Uterus (tissue), 2 donors: Measurements from ENCODE around the gene SZT2.

Experiments used
- POLR2A ChIP-seq, 2 donors: fragments of 450-650 bp; IDR thresholded peaks; one replicate each; pipeline ENCODE4 v1.6.1; 2016; ENCODE audit warnings: antibody characterized with exemption in 2 of 2, mild to moderate bottlenecking in 1 of 2, moderate library complexity in 1 of 2
- TF ChIP-seq, protein P1 (sequence below), 4 experiments: fragments of 200-600 bp in 2 of 4; fragments of 450-650 bp in 2 of 4; sonication (generic) in 2 of 4; IDR thresholded peaks; one replicate each; pipeline ENCODE4 v1.5.1; 2016 to 2019; ENCODE audit warnings: antibody characterized with exemption in 4 of 4, mild to moderate bottlenecking in 2 of 4, moderate library complexity in 1 of 4

DNA sequence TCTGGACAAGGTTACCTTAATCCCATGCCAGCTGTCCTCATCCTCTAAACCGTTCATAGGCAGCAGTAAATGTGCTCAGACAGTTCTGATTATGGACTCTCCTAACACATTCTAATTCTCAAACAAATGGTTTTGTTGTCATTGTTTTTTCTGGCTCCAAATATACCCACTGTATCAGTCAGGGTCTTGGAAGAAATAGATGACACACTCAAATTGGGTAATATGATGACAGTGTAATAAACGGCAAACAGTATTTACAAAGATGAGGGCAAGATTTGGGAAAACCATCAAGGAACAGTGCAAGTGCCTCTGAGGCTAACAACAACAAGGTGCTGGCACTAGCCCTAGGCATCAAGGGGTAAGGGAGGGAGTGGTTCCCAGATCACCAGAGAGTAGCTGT is 35.2 kb upstream of the SZT2 start:
- TF ChIP-seq, protein P1, sequence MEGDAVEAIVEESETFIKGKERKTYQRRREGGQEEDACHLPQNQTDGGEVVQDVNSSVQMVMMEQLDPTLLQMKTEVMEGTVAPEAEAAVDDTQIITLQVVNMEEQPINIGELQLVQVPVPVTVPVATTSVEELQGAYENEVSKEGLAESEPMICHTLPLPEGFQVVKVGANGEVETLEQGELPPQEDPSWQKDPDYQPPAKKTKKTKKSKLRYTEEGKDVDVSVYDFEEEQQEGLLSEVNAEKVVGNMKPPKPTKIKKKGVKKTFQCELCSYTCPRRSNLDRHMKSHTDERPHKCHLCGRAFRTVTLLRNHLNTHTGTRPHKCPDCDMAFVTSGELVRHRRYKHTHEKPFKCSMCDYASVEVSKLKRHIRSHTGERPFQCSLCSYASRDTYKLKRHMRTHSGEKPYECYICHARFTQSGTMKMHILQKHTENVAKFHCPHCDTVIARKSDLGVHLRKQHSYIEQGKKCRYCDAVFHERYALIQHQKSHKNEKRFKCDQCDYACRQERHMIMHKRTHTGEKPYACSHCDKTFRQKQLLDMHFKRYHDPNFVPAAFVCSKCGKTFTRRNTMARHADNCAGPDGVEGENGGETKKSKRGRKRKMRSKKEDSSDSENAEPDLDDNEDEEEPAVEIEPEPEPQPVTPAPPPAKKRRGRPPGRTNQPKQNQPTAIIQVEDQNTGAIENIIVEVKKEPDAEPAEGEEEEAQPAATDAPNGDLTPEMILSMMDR (IDR thresholded peaks at IDR 0.05) = no peak
- TF ChIP-seq POLR2A (IDR thresholded peaks at IDR 0.05) = no peak
